ENCODE results near the gene KRTAP5-6.

Gene KRTAP5-6, protein sequence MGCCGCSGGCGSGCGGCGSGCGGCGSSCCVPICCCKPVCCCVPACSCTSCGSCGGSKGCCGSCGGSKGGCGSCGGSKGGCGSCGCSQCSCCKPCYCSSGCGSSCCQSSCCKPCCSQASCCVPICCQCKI

DNA sequence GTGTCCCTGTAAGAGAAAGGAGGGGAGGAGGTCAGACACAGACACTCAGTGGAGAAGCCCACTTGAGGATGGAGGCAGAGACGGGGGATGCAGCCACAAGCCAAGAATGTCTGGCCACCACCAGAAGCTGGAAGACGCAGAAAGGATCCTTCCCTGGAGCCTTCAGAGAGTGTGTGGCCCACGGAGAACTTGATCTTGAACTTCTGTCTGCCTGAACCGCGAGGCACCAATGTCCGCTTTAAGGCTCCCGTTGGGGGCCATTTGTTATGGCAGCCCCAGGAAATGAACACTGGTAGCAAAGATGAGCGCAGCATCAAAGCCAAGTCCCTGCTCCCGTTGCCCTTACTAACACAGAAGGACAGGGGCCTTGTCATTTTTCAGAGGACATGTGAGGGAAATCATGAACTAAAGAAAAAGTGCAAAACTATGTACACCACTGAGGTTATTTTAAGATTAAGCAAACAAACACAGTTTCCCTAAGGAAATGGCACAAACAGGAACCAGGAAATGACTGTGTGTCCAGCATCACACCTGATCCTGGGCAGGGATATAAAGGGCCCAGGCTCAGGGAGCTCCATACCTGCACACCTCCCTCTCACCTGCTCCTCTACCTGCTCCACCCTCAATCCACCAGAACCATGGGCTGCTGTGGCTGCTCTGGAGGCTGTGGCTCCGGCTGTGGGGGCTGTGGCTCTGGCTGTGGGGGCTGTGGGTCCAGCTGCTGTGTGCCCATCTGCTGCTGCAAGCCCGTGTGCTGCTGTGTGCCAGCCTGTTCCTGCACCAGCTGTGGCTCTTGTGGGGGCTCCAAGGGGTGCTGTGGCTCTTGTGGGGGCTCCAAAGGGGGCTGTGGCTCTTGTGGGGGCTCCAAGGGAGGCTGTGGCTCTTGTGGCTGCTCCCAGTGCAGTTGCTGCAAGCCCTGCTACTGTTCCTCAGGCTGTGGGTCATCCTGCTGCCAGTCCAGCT lies at the start of gene KRTAP5-6:
KRTAP5-6 (plus strand) TSS at position 588 of the 963 bp plus-strand sequence; CDS start at position 639, 51 bp downstream.
- DNase-seq, result no peak

DNA sequence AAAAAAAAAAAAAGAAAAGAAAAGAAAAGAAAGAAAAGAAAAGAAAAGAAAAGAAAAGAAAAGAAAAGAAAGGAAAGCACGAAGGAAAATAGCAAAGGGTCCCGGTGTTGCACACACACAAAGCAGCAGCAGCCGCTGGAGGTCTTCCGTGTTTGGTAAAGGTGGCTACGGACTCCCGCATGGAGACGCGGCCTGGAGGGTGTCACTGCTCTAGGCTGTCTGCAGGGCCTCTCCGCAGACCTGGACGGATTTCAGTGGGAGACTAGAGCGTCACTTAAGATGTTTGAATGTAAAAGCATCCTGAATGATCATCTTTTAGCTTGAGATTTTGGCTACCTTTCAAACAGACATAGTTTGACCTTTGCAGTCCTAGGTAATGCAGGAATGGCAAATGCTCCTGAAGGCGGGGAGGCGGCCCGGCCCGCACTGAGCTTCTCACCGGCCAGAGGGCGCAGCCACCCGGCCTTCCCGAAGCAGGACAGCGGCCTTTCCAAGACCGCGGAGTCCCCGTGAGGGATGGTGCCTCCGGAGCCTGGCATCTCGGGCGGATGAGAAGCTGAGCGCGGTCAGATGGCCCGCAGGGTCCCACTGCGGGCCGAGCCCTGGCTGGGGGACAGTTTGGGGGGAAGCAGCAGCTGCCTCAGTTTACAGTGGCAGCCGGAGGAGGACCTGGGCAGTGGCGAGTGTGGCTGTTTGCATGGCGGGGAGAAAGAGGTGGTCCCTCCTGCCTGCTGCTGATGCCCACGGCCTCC lies 48.9 kb upstream of the KRTAP5-6 start:
- no peak for DNase-seq

DNA sequence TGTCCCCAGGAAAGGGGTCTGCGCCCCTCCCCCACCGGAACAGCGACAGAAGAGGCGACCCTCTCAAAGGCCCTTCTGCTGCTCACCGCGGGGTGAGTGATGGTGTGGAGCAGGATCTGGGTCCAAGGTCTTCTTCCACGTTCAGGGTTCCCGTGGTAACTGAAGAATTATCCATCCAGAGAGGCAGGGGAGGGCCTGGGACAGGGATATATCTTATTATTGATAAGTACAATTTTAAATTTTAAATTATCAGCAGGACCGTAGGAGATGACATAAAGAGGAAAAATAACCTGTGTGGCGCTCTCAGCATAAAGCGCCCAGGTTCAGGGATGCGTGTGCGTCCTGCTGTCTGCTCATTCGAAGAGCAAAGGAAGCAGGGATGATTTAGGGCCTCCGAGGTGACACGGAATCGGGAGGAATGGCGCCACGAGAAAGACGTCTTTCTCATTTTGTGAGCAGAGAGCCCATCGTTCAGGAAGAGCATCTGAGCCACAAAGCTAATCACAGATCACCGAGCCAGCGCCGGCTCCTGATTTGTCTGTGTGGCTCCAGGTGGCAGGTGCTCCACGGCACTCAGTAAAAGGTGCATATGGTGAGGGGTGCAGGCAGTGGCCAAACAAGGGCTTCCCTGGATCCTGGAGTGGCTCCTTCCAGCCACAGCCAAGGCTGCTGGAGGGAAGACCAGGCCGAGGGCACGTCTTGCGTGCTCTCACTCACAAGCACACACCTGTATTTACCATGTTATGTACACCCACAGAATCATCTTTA lies 48.2 kb upstream of the KRTAP5-6 start:
- no peak for DNase-seq

DNA sequence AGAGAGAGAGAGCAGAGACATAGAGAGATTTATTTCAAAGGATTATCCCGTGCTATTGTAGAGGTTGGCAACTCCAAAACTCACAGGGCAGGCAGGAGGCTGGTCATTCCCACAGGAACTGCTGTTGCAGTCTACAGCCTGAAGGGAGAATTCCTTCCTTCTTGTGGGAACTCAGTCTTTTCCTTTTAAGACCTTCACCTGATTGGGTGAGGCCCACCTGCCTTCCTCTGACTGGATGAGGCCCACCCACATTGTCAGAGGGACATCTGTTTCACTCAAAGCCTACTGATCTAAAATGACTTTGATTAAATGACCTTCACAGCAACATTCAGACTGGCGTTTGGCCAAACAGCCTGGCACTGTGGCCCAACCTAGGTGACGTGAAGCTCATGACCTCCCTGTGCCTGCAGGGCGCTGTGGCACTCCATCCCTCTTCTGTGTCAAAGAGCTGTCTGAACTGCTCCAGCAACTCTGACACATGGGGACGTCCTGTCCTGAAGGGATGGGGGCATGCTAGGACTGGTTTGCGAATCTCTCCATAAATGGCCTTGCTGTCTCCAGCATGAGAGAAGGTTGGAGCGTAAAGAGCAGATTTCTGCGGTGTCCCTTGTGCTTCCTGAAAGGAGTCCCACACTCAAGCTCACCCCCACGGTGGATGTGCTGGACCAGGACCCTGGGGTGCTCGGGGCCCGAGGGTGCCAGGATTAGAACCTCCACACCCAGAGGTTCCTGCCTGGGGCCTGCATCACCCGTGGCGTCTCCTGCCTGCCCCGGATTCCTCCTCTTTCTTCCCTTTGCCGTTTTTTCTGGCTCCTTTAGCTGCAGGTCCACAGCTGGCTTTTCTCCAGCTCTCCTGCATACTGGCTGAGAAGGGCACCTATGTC lies 46.7 kb upstream of the KRTAP5-6 start:
- no peak for DNase-seq

DNA sequence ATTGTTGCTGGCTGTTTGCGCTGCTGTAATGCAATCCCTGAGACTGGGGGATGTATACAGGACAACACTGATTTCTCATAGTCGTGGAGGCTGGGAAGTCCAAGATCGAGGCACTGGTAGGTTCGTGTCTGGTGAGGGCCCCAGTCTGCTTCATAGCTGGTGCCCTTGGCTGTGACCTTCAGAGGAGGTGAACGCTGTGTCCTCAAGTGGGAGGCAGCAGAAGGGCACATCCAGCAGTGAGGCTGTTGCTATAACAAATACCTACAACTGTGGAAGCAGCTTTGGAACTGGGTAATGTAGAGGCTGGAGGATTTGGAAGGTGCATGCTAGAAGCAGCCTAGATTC lies 46.1 kb upstream of the KRTAP5-6 start:
- DNase-seq, result no peak

DNA sequence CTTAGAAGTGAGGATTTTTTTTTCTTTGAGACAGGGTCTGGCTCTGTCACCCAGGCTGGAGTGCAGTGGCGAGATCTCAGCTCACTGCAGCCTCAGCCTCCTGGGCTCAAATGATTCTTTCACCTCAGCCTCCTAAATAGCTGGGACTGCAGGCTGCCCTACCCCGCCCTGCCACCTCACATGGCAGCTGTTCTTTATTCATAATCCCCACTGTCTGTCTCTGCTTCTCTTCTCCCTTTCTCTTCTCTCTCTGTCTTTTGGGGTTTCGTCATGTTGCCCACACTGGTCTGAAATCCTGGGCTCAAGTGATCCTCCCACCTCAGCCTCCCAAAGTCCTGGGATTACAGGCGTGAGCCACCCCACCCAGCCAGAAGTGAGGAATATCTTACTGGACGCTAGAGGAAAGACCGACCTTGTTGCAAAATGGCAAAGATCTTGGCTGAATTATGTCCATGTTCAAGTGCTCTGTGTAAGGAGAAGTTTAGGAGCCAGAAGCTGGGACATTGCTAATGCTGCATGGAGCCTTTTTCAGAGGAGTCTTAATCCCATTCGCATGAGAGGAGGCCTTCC lies 45.5 kb upstream of the KRTAP5-6 start:
- DNase-seq, result no peak

DNA sequence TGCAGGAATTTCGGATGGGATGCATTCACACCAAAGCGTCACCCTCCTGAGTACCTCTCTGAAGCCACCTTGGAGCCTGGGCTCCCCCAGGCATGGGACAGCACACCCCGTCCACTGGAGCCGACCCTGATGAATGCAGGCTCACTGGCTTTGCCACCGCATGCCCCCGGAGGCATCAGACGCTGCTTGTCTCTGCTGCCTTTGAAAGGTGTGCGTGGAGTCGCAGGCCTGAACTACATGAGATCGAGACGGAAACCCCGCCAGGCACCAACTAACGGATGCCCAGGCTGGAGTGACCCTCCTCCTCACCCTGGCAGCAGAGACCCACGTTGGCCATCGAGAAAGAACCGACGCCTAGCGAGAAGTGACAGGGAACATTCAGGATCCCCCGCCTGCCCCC lies 45.0 kb upstream of the KRTAP5-6 start:
- no peak for DNase-seq

DNA sequence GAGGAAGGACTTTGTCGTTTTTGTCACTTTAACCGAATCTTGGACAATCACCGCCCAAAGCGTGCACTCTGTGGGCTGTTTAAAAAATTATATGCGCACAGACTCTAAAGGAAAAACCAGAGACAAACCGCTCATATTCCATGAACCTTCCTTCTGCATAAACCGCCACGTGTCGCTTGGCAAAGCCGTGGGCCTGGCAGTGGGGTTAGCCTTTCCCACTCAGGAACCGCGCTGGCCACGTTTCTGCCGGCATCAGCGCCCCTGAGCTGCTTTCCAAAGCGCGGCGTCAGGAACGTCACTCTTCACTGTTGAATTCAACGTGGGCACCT lies 44.6 kb upstream of the KRTAP5-6 start:
- DNase-seq, result no peak

DNA sequence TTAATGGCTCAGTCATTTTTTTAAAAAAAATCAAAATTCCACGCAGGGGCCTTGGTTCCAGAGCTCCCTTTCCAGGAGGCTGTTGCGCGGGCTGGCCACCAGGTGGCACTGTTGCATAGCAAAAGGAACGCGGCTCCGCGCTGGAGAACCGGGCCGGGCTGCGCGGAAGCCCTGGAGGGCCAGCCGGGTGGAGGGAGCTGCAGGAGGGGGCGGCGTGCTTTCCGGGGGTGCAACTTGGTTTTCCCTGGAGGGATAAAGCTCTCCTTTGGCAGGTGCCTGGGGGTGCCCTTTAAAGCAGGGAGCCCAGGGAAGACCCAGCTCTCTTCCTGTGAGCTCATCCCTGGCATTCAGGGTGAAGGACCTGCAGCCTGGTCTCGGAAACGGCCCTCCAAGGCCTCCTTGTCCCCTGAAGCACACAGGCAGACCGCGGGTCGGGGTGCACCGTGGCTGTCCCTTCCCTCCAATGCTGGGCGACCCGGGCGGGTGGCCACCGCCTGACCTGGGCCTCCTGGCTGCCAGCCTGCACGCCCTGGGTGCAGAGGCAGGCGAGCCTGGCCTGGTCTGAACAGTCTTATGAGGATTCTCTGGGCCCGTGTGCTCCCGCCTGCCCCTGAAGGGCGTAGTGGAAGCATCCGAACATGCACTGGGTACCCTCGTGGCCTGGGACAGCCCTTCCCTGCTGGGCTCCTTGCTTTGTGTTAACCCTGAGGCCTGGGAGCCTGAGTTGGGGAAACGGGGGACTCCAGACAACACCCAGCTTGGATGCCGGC lies 44.0 kb upstream of the KRTAP5-6 start:
- peak; percentile 89 for DNase-seq

DNA sequence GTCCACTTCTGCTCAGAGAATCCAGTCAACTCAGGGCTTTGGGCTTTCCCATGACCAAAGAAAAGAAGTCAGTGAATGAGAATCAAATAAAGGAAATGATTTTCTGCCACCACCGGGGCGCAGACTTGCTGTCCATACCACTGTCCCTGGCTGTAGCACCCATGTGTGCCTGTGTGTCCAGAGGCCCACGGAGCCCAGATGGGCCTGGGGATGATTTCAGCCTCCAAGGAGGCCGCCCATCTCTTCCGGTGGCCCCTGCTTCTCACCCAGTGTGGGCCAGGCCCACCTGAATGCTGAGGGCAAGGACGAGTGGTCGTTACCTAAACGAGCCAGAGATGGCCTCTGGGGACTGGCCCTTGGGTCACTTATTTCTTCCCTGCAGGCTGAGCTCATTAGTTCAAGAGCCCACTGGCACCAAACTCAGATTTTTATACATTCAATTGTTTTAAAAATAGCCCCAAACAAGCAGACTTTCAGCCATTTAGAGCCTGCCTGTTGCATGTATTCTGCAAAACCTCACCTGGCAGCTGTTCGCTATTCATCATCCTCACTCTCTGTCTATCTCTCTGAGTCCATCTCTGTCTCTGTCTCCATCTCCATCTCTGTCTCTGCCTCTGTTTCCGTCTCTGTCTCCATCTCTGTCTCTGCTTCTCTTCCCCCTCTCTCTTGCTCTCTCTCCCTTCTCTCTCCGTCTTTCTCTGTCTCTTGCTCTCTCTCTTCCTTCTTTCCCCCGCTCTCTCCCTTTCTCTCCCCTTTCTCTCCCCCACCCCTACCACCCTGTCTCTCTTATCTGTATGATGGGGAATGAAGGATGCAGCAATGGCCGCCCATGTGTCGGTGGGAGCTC lies 43.2 kb upstream of the KRTAP5-6 start:
- no peak for DNase-seq

DNA sequence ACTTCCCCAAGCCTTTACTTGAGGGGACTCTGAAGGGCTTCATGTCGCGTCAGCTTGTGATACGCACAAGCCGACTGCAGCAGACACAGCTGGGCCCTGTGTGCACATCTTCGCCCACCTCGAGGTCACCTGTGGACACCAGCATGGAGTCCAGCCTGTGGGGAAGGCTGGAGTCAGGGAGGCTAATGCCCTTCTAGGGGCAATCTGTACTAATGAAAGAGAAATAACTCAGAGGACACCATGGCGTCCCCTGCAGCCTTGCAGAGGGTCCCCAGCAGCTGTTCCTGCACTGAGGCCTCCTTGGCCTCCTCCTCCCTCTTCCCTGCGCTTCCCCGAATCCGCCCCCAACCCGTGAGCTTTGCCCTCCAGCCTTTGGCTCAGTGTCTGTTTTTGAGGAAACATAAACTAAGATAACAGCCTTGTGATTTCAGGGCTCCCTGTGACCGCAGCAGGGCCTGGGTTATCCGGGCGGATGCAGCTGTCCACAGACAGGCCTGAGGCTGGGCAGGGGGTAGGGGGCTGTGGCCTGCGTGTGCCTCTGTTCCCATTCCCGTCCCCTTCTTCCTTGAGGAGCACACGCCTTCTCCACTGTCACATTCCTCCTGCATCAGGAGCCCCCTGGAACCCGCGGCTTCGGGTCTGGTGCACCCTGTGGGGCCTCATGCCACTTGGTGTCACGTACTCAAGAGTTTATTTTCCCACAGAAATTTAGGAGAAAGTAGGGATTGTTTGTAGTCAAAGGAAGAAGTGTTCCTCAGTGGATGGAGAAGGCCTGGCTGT lies 42.4 kb upstream of the KRTAP5-6 start:
- no peak for DNase-seq

DNA sequence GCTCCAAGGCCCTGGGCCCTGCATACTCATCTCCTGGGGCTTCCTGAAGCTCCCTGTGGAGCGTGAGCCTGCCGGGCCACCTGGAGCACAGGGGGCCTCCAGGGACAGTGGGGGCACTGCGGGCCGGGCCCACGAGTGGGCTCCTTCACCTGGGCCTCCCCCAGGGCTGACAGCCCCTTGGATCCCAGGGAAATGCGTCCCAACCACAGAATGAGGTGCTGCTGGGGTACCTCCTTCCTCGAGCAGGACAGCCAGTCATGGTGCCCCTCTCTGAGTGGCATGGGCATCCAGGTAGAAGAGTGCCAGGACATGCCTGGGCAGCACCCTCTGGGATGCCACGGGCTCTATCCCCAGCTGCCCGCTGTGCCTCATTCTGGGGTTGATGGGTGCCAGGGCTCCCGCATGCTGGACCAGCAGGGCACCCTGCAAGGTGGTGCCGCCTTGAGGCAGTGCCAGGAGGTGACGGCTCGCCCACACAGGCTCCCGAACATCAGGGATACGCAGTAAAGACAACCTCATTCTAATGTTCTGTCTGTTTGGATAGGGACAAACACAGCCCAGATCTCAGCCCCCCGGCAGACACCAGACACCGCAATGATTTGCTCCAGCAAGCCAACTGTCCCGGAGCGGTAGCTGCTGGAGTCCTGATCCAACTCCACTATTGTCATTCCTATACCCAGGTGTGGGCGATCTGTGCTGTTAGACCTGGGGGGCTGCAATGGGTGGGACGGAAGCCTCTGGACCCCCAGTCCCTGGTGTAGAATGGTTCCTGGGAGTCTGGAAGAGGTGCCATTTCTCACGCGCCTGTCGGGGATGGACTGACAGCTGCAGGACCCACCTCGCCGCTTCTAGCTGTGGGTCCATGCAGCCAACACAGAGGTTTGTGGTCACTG lies 41.6 kb upstream of the KRTAP5-6 start:
- DNase-seq, result no peak

DNA sequence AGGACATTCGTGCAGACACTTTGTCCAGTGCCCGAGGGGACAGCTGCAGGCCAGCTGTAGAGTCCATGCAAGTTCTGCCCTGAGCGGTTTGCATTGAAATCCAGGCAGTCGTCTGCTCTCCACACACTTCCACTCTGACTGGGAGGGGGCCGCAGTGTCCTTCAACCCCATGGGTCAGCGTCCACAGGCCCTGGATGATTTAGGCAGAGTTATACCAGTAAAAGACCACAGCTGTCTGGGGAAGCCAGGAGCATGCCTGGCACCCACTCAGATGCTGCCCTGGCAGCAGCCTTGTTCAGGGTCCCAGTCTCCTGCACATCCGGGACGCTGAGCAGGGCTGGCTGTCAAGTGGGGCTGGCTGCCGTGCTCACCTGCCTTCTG lies 40.9 kb upstream of the KRTAP5-6 start:
- DNase-seq, result no peak

DNA sequence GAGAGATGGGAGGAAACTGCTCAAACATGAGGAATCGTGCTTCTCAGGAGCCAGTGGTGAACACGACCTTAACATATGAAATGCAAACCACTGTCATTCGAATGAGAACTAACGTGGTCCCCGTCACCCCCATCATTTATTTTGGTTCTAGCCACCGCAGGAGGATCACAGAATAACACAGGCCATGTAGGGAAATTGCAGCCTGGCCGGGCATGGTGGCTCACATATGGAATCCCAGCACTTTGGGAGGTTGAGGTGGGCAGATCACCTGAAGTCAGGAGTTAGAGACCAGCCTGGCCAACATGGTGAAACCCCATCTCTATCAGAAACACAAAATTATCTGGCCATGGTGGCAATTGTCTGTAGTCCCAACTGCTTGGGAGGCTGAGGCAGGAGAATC lies 40.3 kb upstream of the KRTAP5-6 start:
- no peak for DNase-seq

DNA sequence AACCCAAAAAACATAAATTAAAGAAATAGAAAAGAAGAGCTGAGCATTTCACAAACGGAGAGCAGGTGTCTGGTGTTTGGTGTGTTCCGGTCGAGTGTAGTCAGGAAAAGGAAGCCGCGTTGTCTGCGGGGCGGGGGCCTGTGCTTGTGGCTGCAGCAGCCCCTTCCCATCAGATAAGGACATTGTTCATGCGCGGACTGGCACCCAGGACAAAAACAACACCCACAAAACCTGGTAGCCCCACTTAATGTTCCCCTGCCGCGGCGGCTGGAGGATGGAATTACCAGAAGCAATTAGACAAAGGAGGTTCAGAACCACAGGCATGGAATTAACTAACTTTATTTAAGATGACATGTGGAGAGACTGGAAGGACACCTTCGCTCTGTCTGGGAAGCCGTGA lies 37.5 kb upstream of the KRTAP5-6 start:
- DNase-seq, result no peak

DNA sequence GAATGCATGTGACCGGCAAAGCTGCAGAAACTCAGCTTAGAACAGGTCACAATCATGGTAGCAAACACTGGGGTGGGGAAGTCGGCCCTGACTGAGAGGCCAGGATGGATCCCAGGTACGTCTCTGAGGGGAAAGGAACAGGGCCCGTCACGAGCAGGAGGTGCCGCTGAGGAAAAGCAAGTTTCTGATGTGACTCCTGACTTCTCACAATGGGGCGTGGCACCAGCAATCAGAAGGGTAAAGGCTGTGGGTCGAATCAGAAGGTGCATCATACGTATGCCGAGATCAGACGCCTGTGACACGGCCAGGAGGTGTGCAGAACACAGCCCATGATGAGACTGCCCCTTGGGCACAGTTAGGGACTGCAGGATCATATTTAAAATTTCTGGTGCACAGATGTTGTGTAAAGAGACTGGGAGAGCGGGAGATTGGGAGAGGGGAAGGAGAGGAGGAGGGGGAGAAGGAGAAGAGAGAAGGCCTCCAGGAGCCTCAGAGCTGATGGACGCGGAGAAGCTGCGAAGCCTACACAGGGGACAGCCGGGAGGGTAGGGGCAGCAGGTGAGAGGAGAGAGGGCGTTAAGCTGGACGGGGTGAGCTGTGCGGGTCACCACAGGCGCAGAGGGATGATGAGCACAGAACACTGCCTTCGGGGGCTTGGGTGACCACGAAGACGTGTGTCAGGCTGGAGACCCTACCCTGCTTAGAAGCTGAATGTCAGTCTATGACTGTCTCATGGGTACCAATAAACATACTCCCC lies 36.7 kb upstream of the KRTAP5-6 start:
- peak; percentile 8 for DNase-seq
